Endothelial cell of umbilical vein (primary cell): ENCODE measurements around the gene GRAMD1A.

Experiments
- EZH2 ChIP-seq: IDR thresholded peaks from 2 replicates; pipeline ENCODE4 v1.6.1; 2012; ENCODE audit warnings: borderline replicate concordance, low read depth, mild to moderate bottlenecking, moderate library complexity, low read length, inconsistent platforms; ENCODE audit not compliant: severe bottlenecking
- FOS ChIP-seq: IDR thresholded peaks from 2 replicates; pipeline ENCODE4 v1.6.1; 2011; ENCODE audit warnings: mild to moderate bottlenecking, low read length, moderate library complexity, borderline replicate concordance; ENCODE audit not compliant: insufficient read depth
- MAX ChIP-seq: IDR thresholded peaks from 2 replicates; pipeline ENCODE4 v1.6.1; 2011; ENCODE audit not compliant: insufficient read depth, insufficient read length
- POLR2A ChIP-seq: IDR thresholded peaks from 2 replicates; pipeline ENCODE4 v1.6.1; 2012; ENCODE audit warnings: low read depth, mild to moderate bottlenecking, control low read depth, low read length
- POLR2AphosphoS5 ChIP-seq: IDR thresholded peaks from 2 replicates; pipeline ENCODE4 v1.6.1; 2012; ENCODE audit warnings: low read depth, mild to moderate bottlenecking, control low read depth, low read length, moderate library complexity; ENCODE audit not compliant: insufficient read depth
- TF ChIP-seq, protein P1 (sequence below), 2 donors: IDR thresholded peaks; 1 replicate in 1 of 2; 2 replicates in 1 of 2; pipeline ENCODE4 v1.5.1; 2011; ENCODE audit warnings: low read length in 2 of 2, mild to moderate bottlenecking in 2 of 2, moderate library complexity in 2 of 2, control low read depth in 1 of 2, inconsistent platforms in 1 of 2, low read depth in 1 of 2; ENCODE audit not compliant: insufficient read depth in 1 of 2; ENCODE audit errors: extremely low read depth in 1 of 2

DNA sequence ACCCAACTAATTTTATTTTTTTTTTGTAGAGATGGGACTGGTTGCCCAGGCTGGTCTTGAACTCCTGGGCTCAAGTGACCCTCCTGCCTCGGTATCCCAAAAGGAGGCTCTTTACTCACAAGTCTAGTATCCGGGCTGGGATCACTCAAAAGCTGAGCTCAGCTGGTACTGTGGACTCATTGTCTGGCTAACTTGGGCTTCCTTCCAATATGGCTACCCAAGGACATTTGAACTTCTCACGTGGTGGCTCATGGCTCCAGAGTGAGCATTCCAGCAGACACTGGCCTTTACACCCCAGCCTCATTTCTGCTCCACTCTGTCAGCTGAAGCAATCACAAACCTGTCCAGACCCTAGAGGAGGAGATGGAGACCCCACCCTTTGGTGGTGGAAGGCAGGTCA is 70.3 kb downstream of the GRAMD1A start:
- TF ChIP-seq, protein P1, sequence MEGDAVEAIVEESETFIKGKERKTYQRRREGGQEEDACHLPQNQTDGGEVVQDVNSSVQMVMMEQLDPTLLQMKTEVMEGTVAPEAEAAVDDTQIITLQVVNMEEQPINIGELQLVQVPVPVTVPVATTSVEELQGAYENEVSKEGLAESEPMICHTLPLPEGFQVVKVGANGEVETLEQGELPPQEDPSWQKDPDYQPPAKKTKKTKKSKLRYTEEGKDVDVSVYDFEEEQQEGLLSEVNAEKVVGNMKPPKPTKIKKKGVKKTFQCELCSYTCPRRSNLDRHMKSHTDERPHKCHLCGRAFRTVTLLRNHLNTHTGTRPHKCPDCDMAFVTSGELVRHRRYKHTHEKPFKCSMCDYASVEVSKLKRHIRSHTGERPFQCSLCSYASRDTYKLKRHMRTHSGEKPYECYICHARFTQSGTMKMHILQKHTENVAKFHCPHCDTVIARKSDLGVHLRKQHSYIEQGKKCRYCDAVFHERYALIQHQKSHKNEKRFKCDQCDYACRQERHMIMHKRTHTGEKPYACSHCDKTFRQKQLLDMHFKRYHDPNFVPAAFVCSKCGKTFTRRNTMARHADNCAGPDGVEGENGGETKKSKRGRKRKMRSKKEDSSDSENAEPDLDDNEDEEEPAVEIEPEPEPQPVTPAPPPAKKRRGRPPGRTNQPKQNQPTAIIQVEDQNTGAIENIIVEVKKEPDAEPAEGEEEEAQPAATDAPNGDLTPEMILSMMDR (IDR thresholded peaks at IDR 0.05; ENCODE audit: extremely low read depth in 1 of 2, insufficient read depth in 1 of 2, low read depth in 1 of 2, low read length in 2 of 2), result no peak
- no peak for TF ChIP-seq POLR2AphosphoS5
- TF ChIP-seq POLR2A, result no peak
- TF ChIP-seq EZH2, result no peak
- no peak for TF ChIP-seq MAX
- TF ChIP-seq FOS, result no peak
